ENCODE data around the gene LBP. TPM values are rescaled to one million over a fixed set of nuclear protein-coding genes. Genes with fewer than 3 reads are reported as not detected.
A peak's percentile ranks its signal among the peaks of the same experiment; 100 is the strongest.
"Not testable (repeated sequence)": the region's sequence is repeated elsewhere in the genome, so short reads cannot be mapped to it uniquely, and the experiment has no call there.

LBP gene
- total RNA-seq, 4 donors from 2014 or later = not detected

- Histone ChIP-seq H3K9me3 (no peaks in the 10 kb centered on the region), H3K36me3 (no peaks in the 10 kb centered on the region), H3K27ac (no peak overlapping the region), H3K27me3 (no peaks in the 10 kb centered on the region), H3K4me1 (no peaks in the 10 kb centered on the region), H3K4me3 (no peak overlapping the region)
- TF ChIP-seq CTCF (IDR thresholded peaks at IDR 0.05) = no peak
- TF ChIP-seq POLR2A (IDR thresholded peaks at IDR 0.05) = no peak
- DNase-seq = no peak
Observed at GRCh38 chr20:38331245-38331644, 15.0 kb upstream of the LBP start.

- H3K4me1 ChIP-seq = no peaks in the 10 kb centered on the region
- DNase-seq = no peak
- H3K27me3 ChIP-seq = no peaks in the 10 kb centered on the region
- no peak for TF ChIP-seq POLR2A (IDR thresholded peaks at IDR 0.05)
- no peaks in the 10 kb centered on the region for H3K9me3 ChIP-seq
- no peak overlapping the region for H3K27ac ChIP-seq
- H3K36me3 ChIP-seq = no peaks in the 10 kb centered on the region
- H3K4me3 ChIP-seq = no peak overlapping the region
Observed at GRCh38 chr20:38331814-38332213, 14.5 kb upstream of the LBP start.

- TF ChIP-seq POLR2A (IDR thresholded peaks at IDR 0.05) (no peak), CTCF (IDR thresholded peaks at IDR 0.05) (no peak)
- Histone ChIP-seq H3K27ac (no peak overlapping the region), H3K9me3 (peaks cover 0 to 8% (median 3%) of the 10 kb centered on the region in 4 donors), H3K36me3 (no peaks in the 10 kb centered on the region), H3K4me1 (no peaks in the 10 kb centered on the region), H3K27me3 (no peaks in the 10 kb centered on the region), H3K4me3 (no peak overlapping the region)
- no peak for DNase-seq
Observed at GRCh38 chr20:38334016-38334415, 12.3 kb upstream of the LBP start.

GRCh38 chr20:38336726-38337125 is 9.6 kb upstream of the LBP start:
- no peak for DNase-seq
- no peaks in the 10 kb centered on the region for H3K27me3 ChIP-seq
- no peak for TF ChIP-seq CTCF (IDR thresholded peaks at IDR 0.05)
- TF ChIP-seq POLR2A (IDR thresholded peaks at IDR 0.05) = no peak
- no peaks in the 10 kb centered on the region for H3K36me3 ChIP-seq
- no peak overlapping the region for H3K27ac ChIP-seq
- no peaks in the 10 kb centered on the region for H3K4me1 ChIP-seq
- H3K4me3 ChIP-seq = no peak overlapping the region
- H3K9me3 ChIP-seq = peaks cover 0 to 8% (median 3%) of the 10 kb centered on the region in 4 donors

GRCh38 chr20:38337561-38338140 is 8.6 kb upstream of the LBP start:
- no peak overlapping the region for H3K4me3 ChIP-seq
- peaks cover 0 to 8% (median 3%) of the 10 kb centered on the region in 4 donors for H3K9me3 ChIP-seq
- DNase-seq = peak in 2 of 3 donors; percentile 57 to 59
- TF ChIP-seq CTCF (IDR thresholded peaks at IDR 0.05) = peak in 4 of 6 experiments; percentile 32 to 70 (median 66)
- TF ChIP-seq POLR2A (IDR thresholded peaks at IDR 0.05) = no peak
- peaks cover 0 to under 1% (median 0%) of the 10 kb centered on the region in 4 donors for H3K4me1 ChIP-seq
- H3K27me3 ChIP-seq = no peaks in the 10 kb centered on the region
- H3K27ac ChIP-seq = no peak overlapping the region
- H3K36me3 ChIP-seq = no peaks in the 10 kb centered on the region

- no peaks in the 10 kb centered on the region for H3K27me3 ChIP-seq
- TF ChIP-seq CTCF (IDR thresholded peaks at IDR 0.05) = peak in 3 of 6 experiments; percentile 46 to 55 (median 49)
- no peak for TF ChIP-seq POLR2A (IDR thresholded peaks at IDR 0.05)
- peaks cover 0 to 8% (median 3%) of the 10 kb centered on the region in 4 donors for H3K9me3 ChIP-seq
- peak in 1 of 3 donors; percentile 49 for DNase-seq
- H3K4me3 ChIP-seq = no peak overlapping the region
- H3K36me3 ChIP-seq = no peaks in the 10 kb centered on the region
- peaks cover 0 to 8% (median 1%) of the 10 kb centered on the region in 4 donors for H3K4me1 ChIP-seq
- H3K27ac ChIP-seq = no peak overlapping the region
Observed at GRCh38 chr20:38338849-38339520, 7.3 kb upstream of the LBP start.

- not testable (repeated sequence) for H3K27ac ChIP-seq, H3K4me3 ChIP-seq, H3K27me3 ChIP-seq, H3K36me3 ChIP-seq, H3K9me3 ChIP-seq, H3K4me1 ChIP-seq, DNase-seq
Observed at GRCh38 chr20:38339521-38339896, 6.8 kb upstream of the LBP start.
